ENCODE results near the gene CEP85. TPM values are rescaled to one million over a fixed set of nuclear protein-coding genes. Genes with fewer than 3 reads are reported as not detected.
A peak's percentile ranks its signal among the peaks of the same experiment; 100 is the strongest.

Gene CEP85
- total RNA-seq, 1 experiment from 2014 or later = 38.6 TPM

DNA sequence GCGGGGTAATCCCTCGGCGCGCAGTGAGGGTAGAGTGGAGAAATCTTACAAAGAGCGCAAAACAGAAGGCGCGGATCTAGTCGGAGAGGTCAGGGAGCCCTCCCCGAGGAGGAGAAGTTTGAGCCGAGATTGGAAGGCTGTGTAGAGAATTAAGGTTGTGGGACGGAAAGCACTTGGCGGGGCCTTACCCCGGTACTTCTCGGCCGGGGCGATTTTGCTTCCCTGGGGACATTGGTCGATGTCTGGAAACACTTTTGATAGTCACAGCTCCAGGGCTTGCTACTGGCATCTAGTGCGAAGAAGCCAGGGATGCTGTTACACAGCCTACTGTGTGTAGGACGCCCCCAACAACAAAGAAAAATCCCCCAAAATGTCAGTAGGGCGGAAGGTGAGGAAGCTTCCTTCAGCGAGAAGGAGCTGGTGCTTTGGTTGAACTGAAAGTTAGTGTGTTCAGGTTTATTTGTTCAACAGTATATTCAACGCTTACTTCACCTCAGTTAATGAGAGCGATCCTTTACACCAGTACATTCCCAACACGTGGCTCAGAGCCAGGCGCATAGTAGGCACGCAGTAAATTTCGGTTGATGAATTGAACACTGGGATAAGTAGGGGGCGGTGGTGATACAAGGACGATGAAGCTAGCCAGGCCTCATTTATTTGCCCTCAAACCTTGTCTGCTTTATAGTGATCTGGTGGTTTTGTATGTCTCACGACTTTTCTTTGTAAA is 807 bp downstream of the CEP85 start:
- Histone ChIP-seq H2BK120ac (ENCODE audit: low read depth, low read length, poor library complexity, severe bottlenecking) (no peak overlapping the region), H3T11ph (ENCODE audit: low read length) (no peak overlapping the region), H3K4me2 (ENCODE audit: insufficient read depth, insufficient read length, low read length) (peak overlapping the region; percentile 77), H3K9ac (ENCODE audit: extremely low read depth, insufficient read length, low read length) (peak overlapping the region; percentile 81), H2AK5ac (ENCODE audit: insufficient read length, low read length) (no peak overlapping the region), H3K23me2 (ENCODE audit: insufficient read length, low read depth, low read length, poor library complexity, severe bottlenecking) (peaks cover 10% of the 10 kb centered on the region), H2BK20ac (ENCODE audit: low read depth, low read length, poor library complexity, severe bottlenecking) (no peak overlapping the region), H4K20me1 (ENCODE audit: control insufficient read depth, insufficient read depth, insufficient read length) (no peaks in the 10 kb centered on the region), H3K4me1 (ENCODE audit: insufficient read depth, low read length) (no peaks in the 10 kb centered on the region), H3K14ac (ENCODE audit: insufficient read depth, low read length) (no peak overlapping the region; the same call in 1 of the 2 replicates), H2BK15ac (ENCODE audit: low read depth, low read length) (no peak overlapping the region), H3K27ac (ENCODE audit: insufficient read length, low read depth, low read length) (no peak overlapping the region), H4K5ac (ENCODE audit: insufficient read length, low read depth, low read length) (no peak overlapping the region), H3K56ac (ENCODE audit: insufficient read length, low read depth, low read length) (no peak overlapping the region), H4K91ac (ENCODE audit: insufficient read length, low read depth, low read length) (no peak overlapping the region), H2BK12ac (ENCODE audit: insufficient read length, low read depth, low read length) (no peak overlapping the region), H2BK5ac (ENCODE audit: insufficient read length, low read length) (no peak overlapping the region), H3K79me2 (ENCODE audit: insufficient read depth, low read length) (peaks cover 22% of the 10 kb centered on the region; the same call in 1 of the 2 replicates), H3K4ac (ENCODE audit: low read depth, low read length) (no peak overlapping the region), H3K27me3 (ENCODE audit: insufficient read depth, low read length) (no peaks in the 10 kb centered on the region), H2AFZ (ENCODE audit: low read length) (no peak overlapping the region), H3K23ac (ENCODE audit: insufficient read length, low read depth, low read length) (no peak overlapping the region), H3K79me1 (ENCODE audit: insufficient read depth, low read depth, low read length, poor library complexity, severe bottlenecking) (peaks cover 8% of the 10 kb centered on the region), H3K18ac (ENCODE audit: insufficient read length, low read depth, low read length) (no peak overlapping the region), H3K9me3 (ENCODE audit: control insufficient read depth, low read depth, low read length) (no peaks in the 10 kb centered on the region), H4K8ac (replicated peaks; ENCODE audit: insufficient read length, low read depth, low read length) (no peak overlapping the region)
- Mint-ChIP-seq H3K27ac (peak overlapping the region; percentile 38 to 97 (median 65)), H3K27me3 (ENCODE audit: low read depth) (peaks cover 5% of the 10 kb centered on the region), H3K4me3 (peak overlapping the region; percentile 96 to 98), H3K9me3 (peaks cover 4 to 12% of the 10 kb centered on the region in 2 experiments), H3K4me1 (peaks cover 23 to 24% of the 10 kb centered on the region in 2 experiments), H3K36me3 (ENCODE audit: insufficient read depth in 1 of 3, low read depth in 3 of 3) (peaks cover 18 to 24% (median 23%) of the 10 kb centered on the region in 3 experiments)
- TF ChIP-seq, protein P1, sequence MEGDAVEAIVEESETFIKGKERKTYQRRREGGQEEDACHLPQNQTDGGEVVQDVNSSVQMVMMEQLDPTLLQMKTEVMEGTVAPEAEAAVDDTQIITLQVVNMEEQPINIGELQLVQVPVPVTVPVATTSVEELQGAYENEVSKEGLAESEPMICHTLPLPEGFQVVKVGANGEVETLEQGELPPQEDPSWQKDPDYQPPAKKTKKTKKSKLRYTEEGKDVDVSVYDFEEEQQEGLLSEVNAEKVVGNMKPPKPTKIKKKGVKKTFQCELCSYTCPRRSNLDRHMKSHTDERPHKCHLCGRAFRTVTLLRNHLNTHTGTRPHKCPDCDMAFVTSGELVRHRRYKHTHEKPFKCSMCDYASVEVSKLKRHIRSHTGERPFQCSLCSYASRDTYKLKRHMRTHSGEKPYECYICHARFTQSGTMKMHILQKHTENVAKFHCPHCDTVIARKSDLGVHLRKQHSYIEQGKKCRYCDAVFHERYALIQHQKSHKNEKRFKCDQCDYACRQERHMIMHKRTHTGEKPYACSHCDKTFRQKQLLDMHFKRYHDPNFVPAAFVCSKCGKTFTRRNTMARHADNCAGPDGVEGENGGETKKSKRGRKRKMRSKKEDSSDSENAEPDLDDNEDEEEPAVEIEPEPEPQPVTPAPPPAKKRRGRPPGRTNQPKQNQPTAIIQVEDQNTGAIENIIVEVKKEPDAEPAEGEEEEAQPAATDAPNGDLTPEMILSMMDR (conservative IDR thresholded peaks at IDR 0.05) = peak; percentile 23; the same call in 1 of the 3 replicates
- no peak for DNase-seq
- WGBS (ENCODE audit: extremely low coverage, insufficient read length, low lambda C conversion rate) = no CpG with 5 or more reads among the region's 30 CpGs
